ENCODE measurements around the gene H6PD. TPM values are rescaled to one million over a fixed set of nuclear protein-coding genes. Genes with fewer than 3 reads are reported as not detected.

Gene H6PD
- total and polyA plus RNA-seq, 2 experiments from 2014 or later = 1.2 to 4.7 TPM

DNA sequence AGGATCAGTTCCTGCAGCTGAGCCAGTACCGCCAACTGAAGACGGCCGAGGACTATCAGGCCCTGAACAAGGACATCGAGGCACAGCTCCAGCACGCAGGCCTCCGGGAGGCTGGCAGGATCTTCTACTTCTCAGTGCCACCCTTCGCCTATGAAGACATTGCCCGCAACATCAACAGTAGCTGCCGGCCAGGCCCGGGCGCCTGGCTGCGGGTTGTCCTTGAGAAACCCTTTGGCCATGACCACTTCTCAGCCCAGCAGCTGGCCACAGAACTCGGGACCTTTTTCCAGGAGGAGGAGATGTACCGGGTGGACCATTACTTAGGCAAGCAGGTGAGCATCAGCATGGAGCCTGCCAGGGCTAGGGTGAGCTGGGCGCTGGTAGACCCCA is 10.7 kb downstream of the H6PD start (continued):
- TF ChIP-seq, protein P1, sequence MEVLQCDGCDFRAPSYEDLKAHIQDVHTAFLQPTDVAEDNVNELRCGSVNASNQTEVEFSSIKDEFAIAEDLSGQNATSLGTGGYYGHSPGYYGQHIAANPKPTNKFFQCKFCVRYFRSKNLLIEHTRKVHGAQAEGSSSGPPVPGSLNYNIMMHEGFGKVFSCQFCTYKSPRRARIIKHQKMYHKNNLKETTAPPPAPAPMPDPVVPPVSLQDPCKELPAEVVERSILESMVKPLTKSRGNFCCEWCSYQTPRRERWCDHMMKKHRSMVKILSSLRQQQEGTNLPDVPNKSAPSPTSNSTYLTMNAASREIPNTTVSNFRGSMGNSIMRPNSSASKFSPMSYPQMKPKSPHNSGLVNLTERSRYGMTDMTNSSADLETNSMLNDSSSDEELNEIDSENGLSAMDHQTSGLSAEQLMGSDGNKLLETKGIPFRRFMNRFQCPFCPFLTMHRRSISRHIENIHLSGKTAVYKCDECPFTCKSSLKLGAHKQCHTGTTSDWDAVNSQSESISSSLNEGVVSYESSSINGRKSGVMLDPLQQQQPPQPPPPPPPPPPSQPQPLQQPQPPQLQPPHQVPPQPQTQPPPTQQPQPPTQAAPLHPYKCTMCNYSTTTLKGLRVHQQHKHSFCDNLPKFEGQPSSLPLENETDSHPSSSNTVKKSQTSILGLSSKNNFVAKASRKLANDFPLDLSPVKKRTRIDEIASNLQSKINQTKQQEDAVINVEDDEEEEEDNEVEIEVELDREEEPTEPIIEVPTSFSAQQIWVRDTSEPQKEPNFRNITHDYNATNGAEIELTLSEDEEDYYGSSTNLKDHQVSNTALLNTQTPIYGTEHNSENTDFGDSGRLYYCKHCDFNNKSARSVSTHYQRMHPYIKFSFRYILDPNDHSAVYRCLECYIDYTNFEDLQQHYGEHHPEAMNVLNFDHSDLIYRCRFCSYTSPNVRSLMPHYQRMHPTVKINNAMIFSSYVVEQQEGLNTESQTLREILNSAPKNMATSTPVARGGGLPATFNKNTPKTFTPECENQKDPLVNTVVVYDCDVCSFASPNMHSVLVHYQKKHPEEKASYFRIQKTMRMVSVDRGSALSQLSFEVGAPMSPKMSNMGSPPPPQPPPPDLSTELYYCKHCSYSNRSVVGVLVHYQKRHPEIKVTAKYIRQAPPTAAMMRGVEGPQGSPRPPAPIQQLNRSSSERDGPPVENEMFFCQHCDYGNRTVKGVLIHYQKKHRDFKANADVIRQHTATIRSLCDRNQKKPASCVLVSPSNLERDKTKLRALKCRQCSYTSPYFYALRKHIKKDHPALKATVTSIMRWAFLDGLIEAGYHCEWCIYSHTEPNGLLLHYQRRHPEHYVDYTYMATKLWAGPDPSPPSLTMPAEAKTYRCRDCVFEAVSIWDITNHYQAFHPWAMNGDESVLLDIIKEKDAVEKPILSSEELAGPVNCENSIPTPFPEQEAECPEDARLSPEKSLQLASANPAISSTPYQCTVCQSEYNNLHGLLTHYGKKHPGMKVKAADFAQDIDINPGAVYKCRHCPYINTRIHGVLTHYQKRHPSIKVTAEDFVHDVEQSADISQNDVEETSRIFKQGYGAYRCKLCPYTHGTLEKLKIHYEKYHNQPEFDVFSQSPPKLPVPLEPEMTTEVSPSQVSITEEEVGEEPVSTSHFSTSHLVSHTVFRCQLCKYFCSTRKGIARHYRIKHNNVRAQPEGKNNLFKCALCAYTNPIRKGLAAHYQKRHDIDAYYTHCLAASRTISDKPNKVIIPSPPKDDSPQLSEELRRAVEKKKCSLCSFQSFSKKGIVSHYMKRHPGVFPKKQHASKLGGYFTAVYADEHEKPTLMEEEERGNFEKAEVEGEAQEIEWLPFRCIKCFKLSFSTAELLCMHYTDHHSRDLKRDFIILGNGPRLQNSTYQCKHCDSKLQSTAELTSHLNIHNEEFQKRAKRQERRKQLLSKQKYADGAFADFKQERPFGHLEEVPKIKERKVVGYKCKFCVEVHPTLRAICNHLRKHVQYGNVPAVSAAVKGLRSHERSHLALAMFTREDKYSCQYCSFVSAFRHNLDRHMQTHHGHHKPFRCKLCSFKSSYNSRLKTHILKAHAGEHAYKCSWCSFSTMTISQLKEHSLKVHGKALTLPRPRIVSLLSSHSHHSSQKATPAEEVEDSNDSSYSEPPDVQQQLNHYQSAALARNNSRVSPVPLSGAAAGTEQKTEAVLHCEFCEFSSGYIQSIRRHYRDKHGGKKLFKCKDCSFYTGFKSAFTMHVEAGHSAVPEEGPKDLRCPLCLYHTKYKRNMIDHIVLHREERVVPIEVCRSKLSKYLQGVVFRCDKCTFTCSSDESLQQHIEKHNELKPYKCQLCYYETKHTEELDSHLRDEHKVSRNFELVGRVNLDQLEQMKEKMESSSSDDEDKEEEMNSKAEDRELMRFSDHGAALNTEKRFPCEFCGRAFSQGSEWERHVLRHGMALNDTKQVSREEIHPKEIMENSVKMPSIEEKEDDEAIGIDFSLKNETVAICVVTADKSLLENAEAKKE (CRISPR knock-in tag; IDR thresholded peaks at IDR 0.05) = no peak
- TF ChIP-seq CREB1 (CRISPR knock-in tag; IDR thresholded peaks at IDR 0.05; ENCODE audit: low read depth) = no peak
- TF ChIP-seq EZH2phosphoT487 (IDR thresholded peaks at IDR 0.05; ENCODE audit: unreplicated experiment) = no peak

DNA sequence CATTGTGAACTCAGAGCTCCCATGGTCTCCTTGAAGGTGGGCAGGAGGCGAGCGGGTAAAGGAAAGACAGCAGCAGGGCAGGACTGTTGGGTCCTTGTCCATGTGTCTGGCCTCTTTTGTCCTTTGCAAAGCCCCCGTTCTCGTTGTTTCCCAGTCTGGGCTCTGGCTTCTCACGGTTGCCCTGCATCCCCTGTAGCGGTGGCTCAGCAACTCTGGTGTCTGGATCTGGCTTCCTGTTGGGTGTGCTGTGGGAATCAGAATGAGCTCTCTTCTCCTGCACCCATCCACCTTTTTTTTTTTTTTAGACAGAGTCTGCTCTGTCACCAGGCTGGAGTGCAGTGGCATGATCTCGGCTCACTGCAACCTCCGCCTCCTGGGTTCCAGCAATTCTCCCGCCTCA is 11.1 kb downstream of the H6PD start:
- no peak for DNase-seq (ENCODE audit: low spot score)
- H4K20me1 ChIP-seq (replicated peaks; ENCODE audit: insufficient read depth) = no peaks in the 10 kb centered on the region
- no peak overlapping the region for H3K4me2 ChIP-seq
- peaks cover 14% of the 10 kb centered on the region for H3K4me1 ChIP-seq (ENCODE audit: insufficient read depth)
- no peak for ATAC-seq
- H3F3A ChIP-seq (replicated peaks; ENCODE audit: low read depth) = 0 out of 2 replicates have a peak, but pooled peaks cover 2% of the 10 kb centered on the region
- H2AFZ ChIP-seq = no peak overlapping the region
- H3K27ac ChIP-seq (ENCODE audit: low read depth) = no peak overlapping the region
- H3K27me3 Mint-ChIP-seq (ENCODE audit: insufficient read depth, low read depth, poor library complexity) = peaks cover 14% of the 10 kb centered on the region
- no peaks in the 10 kb centered on the region for H3K9me2 ChIP-seq (ENCODE audit: insufficient read depth)
- no peak overlapping the region for H3K4me3 Mint-ChIP-seq
- no peaks in the 10 kb centered on the region for H3K36me3 ChIP-seq (ENCODE audit: insufficient read depth)
- no peaks in the 10 kb centered on the region for H3K27me3 ChIP-seq (ENCODE audit: insufficient read depth)
- no peaks in the 10 kb centered on the region for H3K9me3 Mint-ChIP-seq
- peaks cover 36% of the 10 kb centered on the region for H3K4me1 Mint-ChIP-seq
- no peak overlapping the region for H3K4me3 ChIP-seq
- no peak overlapping the region for H3K27ac Mint-ChIP-seq
- H3K36me3 Mint-ChIP-seq (ENCODE audit: low read depth) = no peaks in the 10 kb centered on the region; the same call in 2 of the 3 replicates
- H3K79me2 ChIP-seq (replicated peaks; ENCODE audit: insufficient read depth) = no peaks in the 10 kb centered on the region
- no peak for TF ChIP-seq EZH2 (IDR thresholded peaks at IDR 0.05; ENCODE audit: low read depth, unreplicated experiment)
- TF ChIP-seq, protein P2, sequence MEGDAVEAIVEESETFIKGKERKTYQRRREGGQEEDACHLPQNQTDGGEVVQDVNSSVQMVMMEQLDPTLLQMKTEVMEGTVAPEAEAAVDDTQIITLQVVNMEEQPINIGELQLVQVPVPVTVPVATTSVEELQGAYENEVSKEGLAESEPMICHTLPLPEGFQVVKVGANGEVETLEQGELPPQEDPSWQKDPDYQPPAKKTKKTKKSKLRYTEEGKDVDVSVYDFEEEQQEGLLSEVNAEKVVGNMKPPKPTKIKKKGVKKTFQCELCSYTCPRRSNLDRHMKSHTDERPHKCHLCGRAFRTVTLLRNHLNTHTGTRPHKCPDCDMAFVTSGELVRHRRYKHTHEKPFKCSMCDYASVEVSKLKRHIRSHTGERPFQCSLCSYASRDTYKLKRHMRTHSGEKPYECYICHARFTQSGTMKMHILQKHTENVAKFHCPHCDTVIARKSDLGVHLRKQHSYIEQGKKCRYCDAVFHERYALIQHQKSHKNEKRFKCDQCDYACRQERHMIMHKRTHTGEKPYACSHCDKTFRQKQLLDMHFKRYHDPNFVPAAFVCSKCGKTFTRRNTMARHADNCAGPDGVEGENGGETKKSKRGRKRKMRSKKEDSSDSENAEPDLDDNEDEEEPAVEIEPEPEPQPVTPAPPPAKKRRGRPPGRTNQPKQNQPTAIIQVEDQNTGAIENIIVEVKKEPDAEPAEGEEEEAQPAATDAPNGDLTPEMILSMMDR (conservative IDR thresholded peaks at IDR 0.05; ENCODE audit: low read depth in 2 of 2) = no peak
- TF ChIP-seq, protein P1 (CRISPR knock-in tag; IDR thresholded peaks at IDR 0.05) = no peak
- TF ChIP-seq, protein P3, sequence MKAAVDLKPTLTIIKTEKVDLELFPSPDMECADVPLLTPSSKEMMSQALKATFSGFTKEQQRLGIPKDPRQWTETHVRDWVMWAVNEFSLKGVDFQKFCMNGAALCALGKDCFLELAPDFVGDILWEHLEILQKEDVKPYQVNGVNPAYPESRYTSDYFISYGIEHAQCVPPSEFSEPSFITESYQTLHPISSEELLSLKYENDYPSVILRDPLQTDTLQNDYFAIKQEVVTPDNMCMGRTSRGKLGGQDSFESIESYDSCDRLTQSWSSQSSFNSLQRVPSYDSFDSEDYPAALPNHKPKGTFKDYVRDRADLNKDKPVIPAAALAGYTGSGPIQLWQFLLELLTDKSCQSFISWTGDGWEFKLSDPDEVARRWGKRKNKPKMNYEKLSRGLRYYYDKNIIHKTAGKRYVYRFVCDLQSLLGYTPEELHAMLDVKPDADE (IDR thresholded peaks at IDR 0.05) = no peak
- no peak for TF ChIP-seq POLR2AphosphoS5 (IDR thresholded peaks at IDR 0.05; ENCODE audit: low read depth)
